Ascending aorta (tissue), 2 donors: ENCODE results near the gene XCR1. TPM values are rescaled to one million over a fixed set of nuclear protein-coding genes. Genes with fewer than 3 reads are reported as not detected.

Experiments
- DNase-seq, 2 donors: peaks; one replicate each; pipeline ENCODE4 v3.0.0-alpha.2; 2019; ENCODE audit warnings: low spot score in 2 of 2
- H3K27ac ChIP-seq, 2 donors: fragments of 200-600 bp; sonication (generic); one replicate each; pipeline ENCODE4 v1.5.1; 2016 to 2017; ENCODE audit warnings: mild to moderate bottlenecking in 1 of 2
- H3K27me3 ChIP-seq: fragments of 200-600 bp; sonication (generic); one replicate; pipeline ENCODE4 v1.5.1; 2017
- H3K36me3 ChIP-seq, 2 donors: fragments of 200-600 bp; sonication (generic); one replicate each; pipeline ENCODE4 v1.5.1; 2016
- H3K4me1 ChIP-seq, 2 donors: fragments of 200-600 bp; sonication (generic); one replicate each; pipeline ENCODE4 v1.5.1; 2016 to 2017; ENCODE audit warnings: mild to moderate bottlenecking in 1 of 2
- H3K4me3 ChIP-seq, 2 donors: fragments of 200-600 bp; sonication (generic); one replicate each; pipeline ENCODE4 v1.5.1; 2016 to 2017; ENCODE audit warnings: mild to moderate bottlenecking in 1 of 2
- H3K9me3 ChIP-seq, 2 donors: fragments of 200-600 bp; sonication (generic); one replicate each; pipeline ENCODE4 v1.5.1; 2016
- CTCF ChIP-seq, 3 experiments: fragments of 200-600 bp in 2 of 3; fragments of 450-650 bp in 1 of 3; sonication (generic) in 2 of 3; IDR thresholded peaks; one replicate each; pipeline ENCODE4 v1.5.1; 2016 to 2019; ENCODE audit warnings: antibody characterized with exemption in 3 of 3, mild to moderate bottlenecking in 1 of 3, moderate library complexity in 1 of 3
- intact Hi-C: fragments of 100-400 bp; cut with DNase I; formaldehyde crosslinking; loops from one replicate; pipeline ENCODE4 v1.15.1; 2023
- total RNA-seq: library from RNA; depleted of rRNA; stranded (reverse); fragments of >200 nt; gene quantifications from one replicate; pipeline ENCODE4 v1.1.0, GENCODE V29; 2016

XCR1 gene
- total RNA-seq, 1 donor from 2014 or later = not detected

- intact Hi-C loops = no loop called here
- peaks cover 46 to 73% of the 10 kb centered on the region in 2 donors for H3K36me3 ChIP-seq
- no peaks in the 10 kb centered on the region for H3K27me3 ChIP-seq
- peaks cover 8 to 49% of the 10 kb centered on the region in 2 donors for H3K4me1 ChIP-seq
- no peak overlapping the region for H3K4me3 ChIP-seq
- DNase-seq = no peak
- no peaks in the 10 kb centered on the region for H3K9me3 ChIP-seq
- H3K27ac ChIP-seq = peak overlapping the region; percentile 31 to 45
- no peak for TF ChIP-seq CTCF (IDR thresholded peaks at IDR 0.05)
Measured at GRCh38 chr3:45969953-45970352, 57.3 kb downstream of the XCR1 start.

GRCh38 chr3:45969116-45969515 is 58.2 kb downstream of the XCR1 start:
- H3K9me3 ChIP-seq = no peaks in the 10 kb centered on the region
- intact Hi-C loops = no loop called here
- TF ChIP-seq CTCF (IDR thresholded peaks at IDR 0.05) = no peak
- peaks cover 8 to 50% of the 10 kb centered on the region in 2 donors for H3K4me1 ChIP-seq
- no peaks in the 10 kb centered on the region for H3K27me3 ChIP-seq
- no peak for DNase-seq
- no peak overlapping the region for H3K4me3 ChIP-seq
- peaks cover 50 to 77% of the 10 kb centered on the region in 2 donors for H3K36me3 ChIP-seq
- peak overlapping the region in 1 of 2 donors; percentile 45 for H3K27ac ChIP-seq

- no peak for TF ChIP-seq CTCF (IDR thresholded peaks at IDR 0.05)
- Histone ChIP-seq H3K36me3 (peaks cover 54 to 77% of the 10 kb centered on the region in 2 donors), H3K27ac (peak overlapping the region; percentile 47 to 53), H3K4me3 (no peak overlapping the region), H3K4me1 (peaks cover 8 to 47% of the 10 kb centered on the region in 2 donors), H3K9me3 (no peaks in the 10 kb centered on the region), H3K27me3 (no peaks in the 10 kb centered on the region)
- no peak for DNase-seq
- intact Hi-C loops = no loop called here
Measured at GRCh38 chr3:45968706-45969105, 58.6 kb downstream of the XCR1 start.

- H3K9me3 ChIP-seq = no peaks in the 10 kb centered on the region
- H3K27me3 ChIP-seq = no peaks in the 10 kb centered on the region
- peaks cover 8 to 41% of the 10 kb centered on the region in 2 donors for H3K4me1 ChIP-seq
- peaks cover 59 to 80% of the 10 kb centered on the region in 2 donors for H3K36me3 ChIP-seq
- intact Hi-C loops = no loop called here
- peak overlapping the region; percentile 47 to 53 for H3K27ac ChIP-seq
- DNase-seq = no peak
- no peak overlapping the region for H3K4me3 ChIP-seq
- no peak for TF ChIP-seq CTCF (IDR thresholded peaks at IDR 0.05)
Measured at GRCh38 chr3:45968149-45968548, 59.1 kb downstream of the XCR1 start.

GRCh38 chr3:45967724-45968123 is 59.6 kb downstream of the XCR1 start:
- intact Hi-C loops = no loop called here
- peaks cover 6 to 38% of the 10 kb centered on the region in 2 donors for H3K4me1 ChIP-seq

More at GRCh38 chr3:45967724-45968123, 59.6 kb downstream of the XCR1 start:
- DNase-seq = no peak
- Histone ChIP-seq H3K9me3 (no peaks in the 10 kb centered on the region), H3K27me3 (no peaks in the 10 kb centered on the region), H3K36me3 (peaks cover 64 to 85% of the 10 kb centered on the region in 2 donors), H3K27ac (peak overlapping the region; percentile 47 to 53), H3K4me3 (no peak overlapping the region)
- TF ChIP-seq CTCF (IDR thresholded peaks at IDR 0.05) = no peak

Other genes starting within 250 kb of the XCR1 start
- not detected for gene SLC6A20, start 230.9 kb downstream of the XCR1 start, total RNA-seq
- gene LZTFL1, start 185.4 kb downstream of the XCR1 start, total RNA-seq = 6.7 TPM
- not detected for gene CCR9, start 140.9 kb downstream of the XCR1 start, total RNA-seq
- gene CXCR6, start 84.0 kb downstream of the XCR1 start, total RNA-seq = 2.1 TPM
- gene FYCO1, start 31.7 kb downstream of the XCR1 start, total RNA-seq = 56.2 TPM
- gene CCR1, start 180.8 kb upstream of the XCR1 start, total RNA-seq = 10.2 TPM
- not detected for gene CCR3, start 215.0 kb upstream of the XCR1 start, total RNA-seq